HG03066 (cell line): Measurements from ENCODE around the gene RGS13.
"Not testable (repeated sequence)": the region's sequence is repeated elsewhere in the genome, so short reads cannot be mapped to it uniquely, and the experiment has no call there.

Source experiments
- ATAC-seq: cut with Tn5 transposase; IDR thresholded peaks from one replicate; pipeline ENCODE4 v1.9.1; 2021; ENCODE audit warnings: low read depth; ENCODE audit not compliant: unreplicated experiment

The RGS13 gene

DNA sequence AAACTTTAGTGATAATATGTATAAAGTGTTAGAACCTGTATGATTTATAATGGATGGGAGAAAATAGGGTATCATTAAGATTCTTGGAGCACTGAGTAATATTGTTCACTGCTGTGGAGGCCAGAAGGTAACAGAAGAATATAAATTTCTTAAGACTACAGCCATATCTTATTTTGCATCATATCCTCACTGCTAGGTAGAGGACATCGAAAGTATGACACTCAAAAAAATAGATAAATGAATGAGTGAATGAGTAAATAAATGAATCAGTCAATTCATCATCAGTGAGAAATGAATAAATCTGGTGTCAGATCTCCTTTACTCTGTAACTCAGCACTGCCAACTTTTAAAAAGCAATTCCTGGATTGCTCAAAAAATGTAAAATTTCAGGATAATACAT lies 33.2 kb downstream of the RGS13 start:
- ATAC-seq = no peak

DNA sequence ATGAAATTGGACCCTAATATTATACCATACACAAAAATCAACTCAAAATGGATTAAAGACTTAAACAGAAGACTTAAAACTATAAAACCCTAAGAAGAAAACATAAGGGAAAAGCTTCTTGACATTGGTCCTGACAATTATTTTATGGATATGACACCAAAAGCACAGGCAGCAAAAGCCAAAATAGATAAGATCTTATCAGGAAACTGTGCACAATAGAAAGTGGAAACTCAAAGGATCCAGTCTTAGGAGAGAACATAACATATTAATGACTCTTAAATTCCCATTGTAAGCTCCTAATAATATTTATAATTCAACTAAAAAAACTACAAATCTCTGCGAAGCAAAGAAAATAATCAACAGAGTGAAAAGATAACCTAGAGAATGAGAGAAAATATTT lies 39.8 kb downstream of the RGS13 start:
- no peak for ATAC-seq

- ATAC-seq = no peak
Observed at GRCh38 chr1:192678099-192678498, 42.2 kb downstream of the RGS13 start.

- no peak for ATAC-seq
Observed at GRCh38 chr1:192682335-192682734, 46.4 kb downstream of the RGS13 start.

- ATAC-seq = not testable (repeated sequence)
Observed at GRCh38 chr1:192683081-192683480, 47.1 kb downstream of the RGS13 start.

- ATAC-seq = no peak
Observed at GRCh38 chr1:192689459-192689858, 53.5 kb downstream of the RGS13 start.

- ATAC-seq = no peak
Observed at GRCh38 chr1:192691041-192691440, 55.1 kb downstream of the RGS13 start.

GRCh38 chr1:192696082-192696481 lies 60.1 kb downstream of the RGS13 start:
- no peak for ATAC-seq

- ATAC-seq = no peak
Observed at GRCh38 chr1:192697771-192698170, 61.8 kb downstream of the RGS13 start.

GRCh38 chr1:192698731-192699130 lies 62.8 kb downstream of the RGS13 start:
- no peak for ATAC-seq

DNA sequence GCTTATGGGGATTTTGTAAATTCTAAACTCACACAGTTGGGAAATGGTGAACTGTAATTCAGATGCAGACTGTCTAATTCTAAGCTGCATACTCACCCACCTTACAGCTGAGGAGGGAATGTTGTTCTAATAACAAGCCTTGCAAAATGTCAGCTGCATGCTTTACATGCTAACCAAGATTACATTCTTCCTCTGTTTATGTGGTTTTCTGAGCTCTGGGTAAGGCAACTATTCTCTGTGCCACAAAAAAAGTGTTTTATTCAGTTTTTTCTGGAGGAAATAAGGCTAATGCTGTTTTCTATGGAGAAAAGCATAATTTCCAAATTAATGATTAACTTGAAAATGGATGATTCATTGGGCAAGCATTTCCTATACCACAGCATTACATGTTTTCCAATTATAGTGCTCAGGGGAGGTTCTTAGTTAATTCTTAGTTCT lies 64.9 kb downstream of the RGS13 start:
- no peak for ATAC-seq

DNA sequence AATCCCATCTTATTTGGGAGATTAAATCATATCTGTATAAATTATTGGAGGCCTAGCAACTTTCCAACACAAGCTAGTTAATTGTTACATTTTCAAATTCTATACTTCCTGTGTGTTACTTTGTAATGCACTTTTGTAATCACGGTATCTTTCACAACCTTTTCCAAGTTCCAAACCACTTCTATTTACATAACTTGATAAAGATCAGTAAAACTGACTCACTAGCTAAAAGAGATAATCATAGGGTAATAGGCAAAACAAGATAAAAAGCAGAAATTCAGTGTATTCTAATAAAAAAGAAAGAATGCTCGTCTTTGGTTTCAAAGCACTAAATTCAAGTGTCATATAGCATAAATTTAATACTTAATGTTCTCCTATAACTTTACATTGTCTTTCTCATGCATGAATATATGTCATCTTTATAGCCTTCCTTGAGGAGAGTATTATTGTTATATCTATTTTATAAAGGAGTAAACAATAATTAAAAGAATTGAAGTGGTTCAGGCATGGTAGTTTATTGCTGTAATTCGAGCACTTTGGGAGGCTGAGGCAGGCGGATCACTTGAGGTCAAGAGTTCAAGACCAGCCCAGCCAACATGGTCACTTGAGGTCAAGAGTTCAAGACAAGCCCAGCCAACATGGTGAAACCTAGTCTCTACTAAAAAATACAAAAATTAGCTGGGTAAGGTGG lies 66.4 kb downstream of the RGS13 start:
- ATAC-seq = no peak

DNA sequence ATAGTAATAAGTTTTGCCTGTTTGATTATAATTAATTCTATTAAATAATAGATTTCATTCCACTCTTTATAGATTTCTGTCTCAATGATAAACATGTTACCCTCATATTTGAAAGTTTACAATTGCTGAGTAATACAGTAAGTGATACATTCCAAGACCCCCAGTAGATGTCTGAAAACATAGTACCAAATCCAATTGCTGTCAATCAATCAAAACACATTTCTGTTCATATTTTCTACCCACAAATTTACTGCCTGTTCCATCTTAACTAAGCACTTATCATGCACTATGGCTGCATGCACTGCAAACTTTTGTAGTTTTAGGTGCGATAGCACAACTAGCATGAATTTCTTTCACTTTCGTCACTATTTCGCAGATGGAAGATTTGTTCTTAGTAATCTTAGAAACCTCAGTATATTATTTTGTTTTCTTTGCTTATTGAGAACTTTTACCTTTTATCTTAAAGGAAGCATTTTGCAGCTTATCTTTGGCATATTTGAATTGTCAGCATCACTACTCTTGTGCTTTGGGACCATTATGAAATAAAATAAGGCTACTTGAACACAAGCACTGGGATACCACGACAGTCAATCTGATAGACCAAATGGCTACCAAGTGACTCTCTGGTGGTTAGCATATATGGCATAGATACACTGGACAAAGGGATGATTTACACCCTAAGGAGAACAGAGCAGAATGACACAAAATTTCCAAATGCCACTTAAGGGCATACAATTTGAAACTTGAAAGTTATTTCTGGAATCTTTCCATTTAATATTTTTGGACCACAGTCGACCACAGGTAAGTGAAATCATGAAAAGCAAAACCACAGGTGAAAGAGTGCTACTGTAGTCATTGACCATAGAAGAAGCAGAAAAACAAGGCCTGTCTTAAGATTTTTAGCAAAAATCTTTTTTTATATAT lies 67.6 kb downstream of the RGS13 start:
- peak; percentile 82 for ATAC-seq

GRCh38 chr1:192705510-192705909 lies 69.6 kb downstream of the RGS13 start:
- ATAC-seq = no peak

DNA sequence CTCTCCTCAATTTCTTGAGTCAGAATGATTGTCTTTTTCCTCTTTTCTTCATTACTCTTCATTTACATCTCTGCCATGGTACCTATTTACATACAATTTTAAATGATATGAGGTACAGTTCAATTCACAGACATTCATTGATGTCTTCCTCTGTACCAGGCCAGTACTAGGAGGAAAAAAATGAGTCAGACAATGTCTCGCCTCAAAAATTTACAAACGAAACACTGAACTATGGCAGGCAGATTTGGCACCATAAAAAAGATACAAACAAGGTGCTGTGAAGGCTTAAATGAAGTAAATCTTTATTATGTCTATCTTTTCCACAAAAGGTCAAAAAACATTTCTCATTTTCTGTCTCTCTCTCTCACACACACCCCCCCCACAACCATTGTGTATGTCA lies 71.0 kb downstream of the RGS13 start:
- no peak for ATAC-seq

- ATAC-seq = no peak
Observed at GRCh38 chr1:192707978-192708547, 72.1 kb downstream of the RGS13 start.

DNA sequence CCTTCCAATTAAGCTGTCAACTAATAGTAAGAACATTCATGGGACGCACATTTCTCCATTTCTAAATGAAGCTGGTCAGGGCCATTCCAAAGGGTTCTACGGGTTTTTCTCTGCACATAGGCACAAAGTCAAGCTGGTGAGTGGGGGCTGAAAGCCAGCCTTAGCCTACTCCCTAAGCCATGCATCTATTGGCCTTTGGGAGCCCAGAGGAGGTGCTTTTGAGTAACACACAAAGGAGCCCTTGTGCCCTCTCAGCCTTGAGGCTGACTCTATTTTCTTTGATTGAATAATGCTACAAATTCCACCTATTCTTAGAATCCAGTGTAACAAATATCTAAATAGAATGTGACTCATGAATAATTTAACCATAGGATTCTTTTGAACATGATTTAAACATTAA lies 73.6 kb downstream of the RGS13 start:
- no peak for ATAC-seq
